ENCODE data around the gene MMP17.

DNA sequence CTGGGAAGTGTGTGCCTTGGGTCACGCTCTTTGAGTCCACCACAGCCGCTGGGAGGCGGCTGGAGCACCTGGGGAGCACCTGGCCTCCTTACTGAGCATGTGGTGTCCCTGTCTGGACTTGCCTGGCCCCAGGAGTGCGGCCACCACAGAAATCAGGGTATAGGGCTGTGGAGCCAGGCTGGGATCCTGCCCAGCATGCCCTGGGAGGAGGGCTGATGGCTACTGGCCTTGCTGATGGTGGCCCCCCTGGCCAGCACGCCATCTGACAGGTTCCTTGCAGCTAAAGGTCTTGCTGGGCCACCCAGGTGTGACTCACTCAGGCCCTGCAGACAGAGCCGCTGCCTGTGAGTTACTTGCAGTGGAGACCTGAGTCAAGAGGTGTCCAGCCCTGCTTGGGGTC lies 72.2 kb downstream of the MMP17 start:
- TF ChIP-seq, protein P1, sequence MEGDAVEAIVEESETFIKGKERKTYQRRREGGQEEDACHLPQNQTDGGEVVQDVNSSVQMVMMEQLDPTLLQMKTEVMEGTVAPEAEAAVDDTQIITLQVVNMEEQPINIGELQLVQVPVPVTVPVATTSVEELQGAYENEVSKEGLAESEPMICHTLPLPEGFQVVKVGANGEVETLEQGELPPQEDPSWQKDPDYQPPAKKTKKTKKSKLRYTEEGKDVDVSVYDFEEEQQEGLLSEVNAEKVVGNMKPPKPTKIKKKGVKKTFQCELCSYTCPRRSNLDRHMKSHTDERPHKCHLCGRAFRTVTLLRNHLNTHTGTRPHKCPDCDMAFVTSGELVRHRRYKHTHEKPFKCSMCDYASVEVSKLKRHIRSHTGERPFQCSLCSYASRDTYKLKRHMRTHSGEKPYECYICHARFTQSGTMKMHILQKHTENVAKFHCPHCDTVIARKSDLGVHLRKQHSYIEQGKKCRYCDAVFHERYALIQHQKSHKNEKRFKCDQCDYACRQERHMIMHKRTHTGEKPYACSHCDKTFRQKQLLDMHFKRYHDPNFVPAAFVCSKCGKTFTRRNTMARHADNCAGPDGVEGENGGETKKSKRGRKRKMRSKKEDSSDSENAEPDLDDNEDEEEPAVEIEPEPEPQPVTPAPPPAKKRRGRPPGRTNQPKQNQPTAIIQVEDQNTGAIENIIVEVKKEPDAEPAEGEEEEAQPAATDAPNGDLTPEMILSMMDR (IDR thresholded peaks at IDR 0.05), result no peak
- TF ChIP-seq POLR2A (IDR thresholded peaks at IDR 0.05), result no peak
